Measurements from ENCODE around the gene SCN11A.

The SCN11A gene

DNA sequence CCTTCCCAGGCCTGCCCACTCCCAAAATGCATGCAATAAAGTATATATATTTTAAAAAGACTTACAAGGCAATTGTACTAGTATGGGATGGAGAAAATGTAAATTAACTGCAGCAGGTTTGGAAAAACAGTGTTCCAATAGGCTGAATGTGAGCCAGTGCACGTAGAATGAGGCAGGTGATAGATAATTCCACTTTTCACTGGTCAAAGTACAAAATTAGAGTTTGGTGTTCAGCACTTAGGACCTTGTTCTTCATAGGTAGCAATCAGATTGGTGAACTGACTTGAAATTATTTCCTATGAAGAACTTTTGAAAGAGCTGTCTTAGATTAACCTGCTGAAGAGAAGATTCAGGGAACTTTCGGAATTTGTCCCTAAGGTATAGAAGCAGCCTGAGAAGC, 2.0 kb upstream of the SCN11A start:
- Histone ChIP-seq H3K9me3 (ENCODE audit: insufficient read depth, low read length, severe bottlenecking) (no peaks in the 10 kb centered on the region), H3K4me3 (ENCODE audit: low read depth in 1 of 2, low read length in 2 of 2) (no peak overlapping the region; a peak in 1 of 4 replicates), H3K9ac (ENCODE audit: low read depth, low read length) (0 out of 2 replicates have a peak overlapping the region, but pooled peaks have one; percentile 75), H3K27ac (ENCODE audit: low read length) (no peak overlapping the region), H2AFZ (ENCODE audit: low read depth, low read length) (no peak overlapping the region), H4K20me1 (ENCODE audit: insufficient read depth, low read length) (peaks cover 5% of the 10 kb centered on the region; the same call in 1 of the 2 replicates), H3K4me2 (ENCODE audit: insufficient read depth, low read length) (peak overlapping the region; percentile 82), H3K36me3 (ENCODE audit: insufficient read depth, low read length) (no peaks in the 10 kb centered on the region), H3K27me3 (ENCODE audit: insufficient read depth, low read length, poor library complexity) (no peaks in the 10 kb centered on the region), H3K79me2 (ENCODE audit: insufficient read depth, low read length) (peaks cover 64% of the 10 kb centered on the region), H3K4me1 (ENCODE audit: insufficient read depth, low read length) (peaks cover 23% of the 10 kb centered on the region)
- no peak for DNase-seq
- TF ChIP-seq CTCF (IDR thresholded peaks at IDR 0.05; ENCODE audit: borderline replicate concordance, extremely low read depth, low read length, poor library complexity, severe bottlenecking) (no peak), EZH2 (IDR thresholded peaks at IDR 0.05; ENCODE audit: borderline replicate concordance, low read depth, low read length, severe bottlenecking) (no peak)
- ATAC-seq (ENCODE audit: insufficient read depth, low read depth) = no peak

- Histone ChIP-seq H3K79me2 (ENCODE audit: insufficient read depth, low read length) (peaks cover 54% of the 10 kb centered on the region), H4K20me1 (ENCODE audit: insufficient read depth, low read length) (peaks cover 5% of the 10 kb centered on the region; the same call in 1 of the 2 replicates), H3K4me1 (ENCODE audit: insufficient read depth, low read length) (peaks cover 23% of the 10 kb centered on the region), H2AFZ (ENCODE audit: low read depth, low read length) (peak overlapping the region; percentile 85), H3K9ac (ENCODE audit: low read depth, low read length) (peak overlapping the region; percentile 75), H3K36me3 (ENCODE audit: insufficient read depth, low read length) (no peaks in the 10 kb centered on the region), H3K27ac (ENCODE audit: low read length) (peak overlapping the region; percentile 75), H3K4me3 (ENCODE audit: low read depth in 1 of 2, low read length in 2 of 2) (peak overlapping the region; percentile 65 to 66), H3K9me3 (ENCODE audit: insufficient read depth, low read length, severe bottlenecking) (no peaks in the 10 kb centered on the region), H3K4me2 (ENCODE audit: insufficient read depth, low read length) (peak overlapping the region; percentile 82), H3K27me3 (ENCODE audit: insufficient read depth, low read length, poor library complexity) (no peaks in the 10 kb centered on the region)
- no peak for ATAC-seq (ENCODE audit: insufficient read depth, low read depth)
- DNase-seq = peak; percentile 33
- no peak for TF ChIP-seq CTCF (IDR thresholded peaks at IDR 0.05; ENCODE audit: borderline replicate concordance, extremely low read depth, low read length, poor library complexity, severe bottlenecking)
Measured at GRCh38 chr3:39052583-39052982, 839 bp upstream of the SCN11A start.

- Histone ChIP-seq H3K9me3 (ENCODE audit: insufficient read depth, low read length, severe bottlenecking) (no peaks in the 10 kb centered on the region), H3K4me3 (ENCODE audit: low read depth in 1 of 2, low read length in 2 of 2) (no peak overlapping the region), H3K4me1 (ENCODE audit: insufficient read depth, low read length) (peaks cover 23% of the 10 kb centered on the region), H3K27me3 (ENCODE audit: insufficient read depth, low read length, poor library complexity) (no peaks in the 10 kb centered on the region), H3K36me3 (ENCODE audit: insufficient read depth, low read length) (no peaks in the 10 kb centered on the region), H3K27ac (ENCODE audit: low read length) (no peak overlapping the region), H4K20me1 (ENCODE audit: insufficient read depth, low read length) (peaks cover 5% of the 10 kb centered on the region; the same call in 1 of the 2 replicates), H3K79me2 (ENCODE audit: insufficient read depth, low read length) (peaks cover 30% of the 10 kb centered on the region), H3K4me2 (ENCODE audit: insufficient read depth, low read length) (no peak overlapping the region), H3K9ac (ENCODE audit: low read depth, low read length) (no peak overlapping the region), H2AFZ (ENCODE audit: low read depth, low read length) (peak overlapping the region; percentile 42; the same call in 1 of the 2 replicates)
- TF ChIP-seq CTCF (IDR thresholded peaks at IDR 0.05; ENCODE audit: borderline replicate concordance, extremely low read depth, low read length, poor library complexity, severe bottlenecking) (no peak), EZH2 (IDR thresholded peaks at IDR 0.05; ENCODE audit: borderline replicate concordance, low read depth, low read length, severe bottlenecking) (no peak)
- DNase-seq = no peak
- no peak for ATAC-seq (ENCODE audit: insufficient read depth, low read depth)
Measured at GRCh38 chr3:39050029-39050428, 1.7 kb downstream of the SCN11A start.

- Histone ChIP-seq H3K36me3 (ENCODE audit: insufficient read depth, low read length) (no peaks in the 10 kb centered on the region), H3K27ac (ENCODE audit: low read length) (no peak overlapping the region), H3K9ac (ENCODE audit: low read depth, low read length) (no peak overlapping the region), H3K9me3 (ENCODE audit: insufficient read depth, low read length, severe bottlenecking) (no peaks in the 10 kb centered on the region), H3K4me2 (ENCODE audit: insufficient read depth, low read length) (no peak overlapping the region), H2AFZ (ENCODE audit: low read depth, low read length) (no peak overlapping the region), H3K79me2 (ENCODE audit: insufficient read depth, low read length) (no peaks in the 10 kb centered on the region), H3K4me3 (ENCODE audit: low read depth in 1 of 2, low read length in 2 of 2) (no peak overlapping the region), H4K20me1 (ENCODE audit: insufficient read depth, low read length) (no peaks in the 10 kb centered on the region), H3K27me3 (ENCODE audit: insufficient read depth, low read length, poor library complexity) (no peaks in the 10 kb centered on the region), H3K4me1 (ENCODE audit: insufficient read depth, low read length) (no peaks in the 10 kb centered on the region)
- DNase-seq = no peak
- no peak for ATAC-seq (ENCODE audit: insufficient read depth, low read depth)
- TF ChIP-seq CTCF (IDR thresholded peaks at IDR 0.05; ENCODE audit: borderline replicate concordance, extremely low read depth, low read length, poor library complexity, severe bottlenecking) = no peak
- no peak for TF ChIP-seq EZH2 (IDR thresholded peaks at IDR 0.05; ENCODE audit: borderline replicate concordance, low read depth, low read length, severe bottlenecking)
Measured at GRCh38 chr3:39038165-39038564, 13.6 kb downstream of the SCN11A start.
